ENCODE data around the gene MCUB.
A peak's percentile ranks its signal among the peaks of the same experiment; 100 is the strongest.

The MCUB gene

GRCh38 chr4:109729718-109730618 is 169.9 kb downstream of the MCUB start, which contains the start of gene PLA2G12A:
TSS of gene PLA2G12A (minus strand) at chr4:109730070. CDS start at chr4:109729809, 261 bp downstream.
- FAIRE-seq (no peak), DNase-seq (ENCODE audit: insufficient read length, low spot score) (peak; percentile 54)

DNA sequence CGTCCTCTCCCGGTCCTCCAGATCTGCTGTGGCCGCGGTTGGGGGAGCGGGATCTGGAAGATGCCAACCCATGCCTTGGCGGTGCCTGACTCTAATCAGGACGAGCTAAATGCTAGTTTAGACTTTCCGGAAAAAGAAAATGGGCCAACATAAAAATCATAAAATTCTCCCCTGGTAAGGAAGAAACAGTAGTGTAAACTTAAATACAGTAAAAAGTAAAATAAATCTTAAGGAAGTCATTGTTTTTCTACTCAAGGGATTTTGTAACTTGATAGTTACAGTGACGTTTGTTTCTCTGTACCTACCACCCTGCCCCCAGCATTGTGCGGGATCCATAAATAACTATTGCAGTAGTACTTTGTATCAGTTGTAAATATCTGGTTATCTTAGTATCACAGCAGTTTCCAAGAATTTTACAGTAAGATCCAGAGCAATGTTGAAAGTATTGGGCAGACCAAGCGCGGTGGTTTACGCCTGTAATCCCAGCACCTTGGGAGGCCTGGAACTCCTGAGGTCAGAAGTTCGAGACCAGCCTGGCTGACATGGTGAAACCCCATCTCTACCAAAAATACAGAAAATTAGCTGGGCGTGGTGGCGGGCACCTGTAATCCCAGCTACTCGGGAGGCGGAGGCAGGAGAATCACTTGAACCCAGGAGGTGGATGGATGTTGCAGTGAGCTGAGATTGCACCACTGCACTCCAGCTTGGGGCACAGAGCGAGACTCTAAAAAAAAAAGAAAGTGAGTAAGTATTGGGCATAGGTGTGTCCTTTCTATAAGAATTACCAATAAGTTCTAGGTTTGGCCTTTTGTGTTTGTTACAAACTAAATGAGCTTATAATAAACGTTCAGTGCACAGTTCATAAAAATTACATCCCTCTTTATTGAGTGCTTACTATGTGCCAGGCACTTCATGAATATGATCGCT is 170.8 kb downstream of the MCUB start:
- no peak for TF ChIP-seq POLR2A (IDR thresholded peaks at IDR 0.05; ENCODE audit: low read depth, low read length)
- FAIRE-seq (no peak), DNase-seq (ENCODE audit: insufficient read length, low spot score) (no peak)

More at GRCh38 chr4:109729718-109730618, 169.9 kb downstream of the MCUB start, which contains the start of gene PLA2G12A:
- TF ChIP-seq POLR2A (IDR thresholded peaks at IDR 0.05; ENCODE audit: low read depth, low read length) = peak; percentile 75

- DNase-seq (ENCODE audit: insufficient read length, low spot score) = no peak
- no peak for TF ChIP-seq POLR2A (IDR thresholded peaks at IDR 0.05; ENCODE audit: low read depth, low read length)
- no peak for FAIRE-seq
Observed at GRCh38 chr4:109733728-109734127, 173.7 kb downstream of the MCUB start.

GRCh38 chr4:109735566-109736365 is 175.7 kb downstream of the MCUB start:
- FAIRE-seq (no peak), DNase-seq (ENCODE audit: insufficient read length, low spot score) (no peak)
- TF ChIP-seq POLR2A (IDR thresholded peaks at IDR 0.05; ENCODE audit: low read depth, low read length) = no peak

Data from H54 (cell line).